Sigmoid colon (tissue), 4 donors: ENCODE data around the gene MECR.

ENCODE experiments used
- CTCF ChIP-seq, 4 experiments: fragments of 450-650 bp in 3 of 4; fragments of 200-600 bp in 1 of 4; IDR thresholded peaks; one replicate each; pipeline ENCODE4 v1.5.1; 2016 to 2019; ENCODE audit warnings: antibody characterized with exemption in 4 of 4, mild to moderate bottlenecking in 3 of 4, moderate library complexity in 2 of 4
- POLR2A ChIP-seq, 2 donors: fragments of 450-650 bp; IDR thresholded peaks; one replicate each; pipeline ENCODE4 v1.6.1; 2016; ENCODE audit warnings: antibody characterized with exemption in 2 of 2, mild to moderate bottlenecking in 2 of 2, moderate library complexity in 2 of 2
- POLR2AphosphoS5 ChIP-seq, 4 donors: sonication (generic); formaldehyde crosslinking; IDR thresholded peaks; one replicate each; pipeline ENCODE4 v1.6.1; 2017; ENCODE audit warnings: antibody characterized with exemption in 4 of 4

DNA sequence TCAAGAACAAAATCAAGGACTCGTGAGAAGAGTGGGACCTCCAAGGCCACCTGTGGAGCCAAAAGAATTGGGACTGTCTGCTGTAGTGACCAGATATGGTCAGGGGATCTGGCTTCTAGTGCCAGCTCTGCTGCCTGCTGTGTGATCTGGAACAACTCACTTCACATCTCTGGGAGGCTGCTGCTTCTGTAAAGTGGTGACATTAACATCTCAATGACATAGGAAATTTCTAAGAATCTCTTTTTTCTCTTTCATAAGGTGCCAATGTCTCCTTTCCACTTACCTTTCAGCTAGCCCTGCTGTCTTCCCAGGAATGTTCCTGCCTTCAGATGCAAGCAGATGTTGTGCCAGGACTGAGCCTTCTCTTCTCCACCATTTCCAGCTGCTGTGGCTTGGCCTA, 44.0 kb downstream of the MECR start:
- TF ChIP-seq POLR2A (IDR thresholded peaks at IDR 0.05) (no peak), CTCF (IDR thresholded peaks at IDR 0.05) (no peak), POLR2AphosphoS5 (IDR thresholded peaks at IDR 0.05) (no peak)
